GM12878 (cell line): Measurements from ENCODE around the gene C1orf35. TPM values are rescaled to one million over a fixed set of nuclear protein-coding genes. Genes with fewer than 3 reads are reported as not detected.

Source experiments
- ATAC-seq: fragments of 200-7000 bp; cut with Tn5 transposase; 3 replicates; pipeline ENCODE4 v1.9.1; 2020; ENCODE audit warnings: mild to moderate bottlenecking, moderate library complexity
- BruUV-seq: library from RNA; stranded (reverse); fragments of 400-500 nt; replicated peaks from 2 replicates; lab custom pipeline; 2021; lab: Mats Ljungman, UMichigan
- CTCF ChIA-PET: fragments of 300-600 bp; sonication (Branson Sonifier 250); formaldehyde crosslinking; extraction: SDS; loops from one replicate; lab custom pipeline; 2021; ENCODE audit warnings: inconsistent platforms; lab: Yijun Ruan, JAX
- POLR2A ChIA-PET: fragments of 350-600 bp; formaldehyde crosslinking; extraction: SDS; loops from one replicate; lab custom pipeline; 2021; ENCODE audit warnings: inconsistent platforms; lab: Charles Lee
- RAD21 ChIA-PET: fragments of 300-600 bp; sonication (Branson Sonifier 250); formaldehyde crosslinking; loops from one replicate; lab custom pipeline; 2023; ENCODE audit warnings: antibody characterized with exemption; ENCODE audit not compliant: unreplicated experiment; lab: Charles Lee
- SMC1A ChIA-PET: fragments of 300-600 bp; sonication (Branson Sonifier 250); formaldehyde crosslinking; loops from one replicate; lab custom pipeline; 2023; ENCODE audit not compliant: unreplicated experiment, uncharacterized antibody; lab: Charles Lee
- DNase-seq: peaks from one replicate; pipeline ENCODE4 v3.0.0-alpha.2; 2011; ENCODE audit warnings: low read depth, low spot score
- FAIRE-seq: peaks from 3 replicates; lab custom pipeline; 2011; peaks lifted over from hg19 to GRCh38; lab: Jason Lieb, UNC
- H2AFZ ChIP-seq: 2 replicates; pipeline ENCODE4 v1.6.0; 2011; ENCODE audit warnings: low read depth, low read length, control low read depth; ENCODE audit not compliant: control insufficient read depth
- H3K27ac ChIP-seq: 2 replicates; pipeline ENCODE4 v1.5.1; 2011; ENCODE audit warnings: control low read depth; ENCODE audit not compliant: control insufficient read depth, insufficient read depth
- H3K27me3 ChIP-seq, 2 experiments: replicated peaks in 1 of 2; 2 replicates each; pipeline versions ENCODE4 v1.6.0 to v1.6.1; 2011; ENCODE audit warnings: low read length in 1 of 2; ENCODE audit not compliant: control insufficient read depth in 2 of 2, insufficient read depth in 2 of 2
- H3K36me3 ChIP-seq, 2 experiments: 2 replicates each; pipeline ENCODE4 v1.5.1; 2011; ENCODE audit warnings: low read length in 1 of 2; ENCODE audit not compliant: control insufficient read depth in 2 of 2, insufficient read depth in 2 of 2
- H3K4me1 ChIP-seq: 2 replicates; pipeline ENCODE4 v1.6.1; 2011; ENCODE audit warnings: mild to moderate bottlenecking, low read length, moderate library complexity, mixed read lengths; ENCODE audit not compliant: control insufficient read depth, insufficient read depth
- H3K4me2 ChIP-seq: 2 replicates; pipeline ENCODE4 v1.6.0; 2011; ENCODE audit warnings: control low read depth; ENCODE audit not compliant: control insufficient read depth, insufficient read depth
- H3K4me3 ChIP-seq: fragments of 200-600 bp; sonication (generic); 2 replicates; pipeline ENCODE4 v1.5.1; 2016
- H3K79me2 ChIP-seq: 2 replicates; pipeline ENCODE4 v1.6.0; 2011; ENCODE audit warnings: low read length; ENCODE audit not compliant: control insufficient read depth, insufficient read depth
- H3K9ac ChIP-seq: 2 replicates; pipeline ENCODE4 v1.8.0; 2011; ENCODE audit warnings: low read length, control low read depth, mixed read lengths; ENCODE audit not compliant: control insufficient read depth, insufficient read depth
- H3K9me3 ChIP-seq: replicated peaks from 3 replicates; pipeline ENCODE4 v1.5.1; 2011; ENCODE audit warnings: mild to moderate bottlenecking, low read length; ENCODE audit not compliant: control insufficient read depth, insufficient read depth
- H4K20me1 ChIP-seq: 2 replicates; pipeline ENCODE4 v1.6.0; 2011; ENCODE audit not compliant: control insufficient read depth, insufficient read depth
- ATF3 ChIP-seq: IDR thresholded peaks from 2 replicates; pipeline ENCODE4 v1.6.1; 2011; ENCODE audit warnings: low read depth, mild to moderate bottlenecking, low read length, moderate library complexity, borderline replicate concordance; ENCODE audit errors: extremely low read depth
- BMI1 ChIP-seq: fragments of 450-650 bp; IDR thresholded peaks from 2 replicates; pipeline ENCODE4 v1.6.1; 2016; ENCODE audit warnings: mild to moderate bottlenecking, moderate library complexity, borderline replicate concordance
- CHD1 ChIP-seq: IDR thresholded peaks from 2 replicates; pipeline ENCODE4 v1.6.1; 2012; ENCODE audit warnings: low read depth, low read length, improper control_type of control experiment
- CREB1 ChIP-seq: IDR thresholded peaks from 2 replicates; pipeline ENCODE4 v1.6.1; 2012; ENCODE audit warnings: low read depth, mild to moderate bottlenecking, inconsistent platforms
- DPF2 ChIP-seq: fragments of 450-650 bp; IDR thresholded peaks from 2 replicates; pipeline ENCODE4 v1.6.1; 2017; ENCODE audit warnings: mild to moderate bottlenecking
- ELK1 ChIP-seq: IDR thresholded peaks from 2 replicates; pipeline ENCODE4 v1.6.1; 2012; ENCODE audit warnings: low read depth, low read length, improper control_type of control experiment
- HCFC1 ChIP-seq: fragments of 150-350 bp; IDR thresholded peaks from 2 replicates; pipeline ENCODE4 v1.6.1; 2014; ENCODE audit warnings: low read length
- LARP7 ChIP-seq: fragments of 450-650 bp; IDR thresholded peaks from 2 replicates; pipeline ENCODE4 v1.6.1; 2017; ENCODE audit warnings: mild to moderate bottlenecking
- MYC ChIP-seq: IDR thresholded peaks from 2 replicates; pipeline ENCODE4 v1.6.1; 2011; ENCODE audit warnings: mild to moderate bottlenecking, low read length, moderate library complexity, inconsistent platforms; ENCODE audit not compliant: insufficient read depth, insufficient replicate concordance, insufficient read length, severe bottlenecking
- NR2C1 ChIP-seq: fragments of 450-650 bp; IDR thresholded peaks from 2 replicates; pipeline ENCODE4 v1.6.1; 2017; ENCODE audit warnings: antibody characterized with exemption, mild to moderate bottlenecking, moderate library complexity
- RELA ChIP-seq: fragments of 450-650 bp; IDR thresholded peaks from 2 replicates; pipeline ENCODE4 v1.8.0; 2014; ENCODE audit warnings: borderline replicate concordance; ENCODE audit not compliant: partially characterized antibody
- RUNX3 ChIP-seq: IDR thresholded peaks from 2 replicates; pipeline ENCODE4 v1.6.1; 2012; ENCODE audit warnings: low read length, inconsistent platforms
- SMAD5 ChIP-seq: IDR thresholded peaks from 2 replicates; pipeline ENCODE4 v1.6.1; 2016; ENCODE audit warnings: antibody characterized with exemption, low read depth
- SREBF1 ChIP-seq: IDR thresholded peaks from 2 replicates; pipeline ENCODE4 v1.6.1; 2012; ENCODE audit warnings: mild to moderate bottlenecking, low read length
- ZBTB40 ChIP-seq: fragments of 450-650 bp; IDR thresholded peaks from 2 replicates; pipeline ENCODE4 v1.6.1; 2016; ENCODE audit warnings: mild to moderate bottlenecking, moderate library complexity, borderline replicate concordance
- ZNF384 ChIP-seq: IDR thresholded peaks from 2 replicates; pipeline ENCODE4 v1.6.1; 2012; ENCODE audit warnings: low read depth, mild to moderate bottlenecking, low read length, improper control_type of control experiment, borderline replicate concordance
- WGBS: methylation state at CpG from one replicate; pipeline ENCODE4 v1.1.6; 2016; ENCODE audit warnings: low lambda C conversion rate; ENCODE audit not compliant: insufficient replicate concordance, insufficient coverage; ENCODE audit errors: missing lambda C conversion rate; 5-methylcytosine and 5-hydroxymethylcytosine counted together
- in situ Hi-C: fragments of 300-500 bp; cut with MboI; formaldehyde crosslinking; loops from 9 replicates; pipeline ENCODE4 v1.14.3; 2018; ENCODE audit warnings: mixed read lengths
- intact Hi-C: fragments of 100-400 bp; cut with micrococcal nuclease; formaldehyde crosslinking; loops from one replicate; pipeline ENCODE4 v1.14.2; 2022; ENCODE audit not compliant: unreplicated experiment
- polyA plus RNA-seq, 11 experiments: library from polyadenylated mRNA; depleted of rRNA in 4 of 11; unstranded in 6 of 11; stranded (reverse) in 5 of 11; fragments of >200 nt; fragmentation: Nextera tagmentation in 4 of 11; fragmentation: Illumina TruSeq in 1 of 11; extraction: Ambion mirVana in 4 of 11; extraction: Trizol in 1 of 11; gene quantifications; 1 replicate in 1 of 11; 2 replicates in 10 of 11; pipeline versions ENCODE4 v1.2.1 to v1.2.3, GENCODE V29; 2011 to 2016; ENCODE audit warnings: inconsistent platforms in 2 of 11, missing spikeins in 2 of 11, low read depth in 1 of 11
- total RNA-seq, 4 experiments: library from RNA; depleted of rRNA in 3 of 4; stranded (reverse); fragments of >200 nt in 3 of 4; fragmentation: Illumina TruSeq in 1 of 4; extraction: Trizol in 1 of 4; gene quantifications; 2 replicates each; pipeline versions ENCODE4 v1.2.1 to v1.2.3, GENCODE V29; 2013 to 2021

C1orf35 gene
- total and polyA plus RNA-seq, 10 of the 15 experiments (the other 5 are each of a cell fraction or from before 2014, with no cell fraction given): 2.5 to 27.0 (median 10.6) TPM

GRCh38 chr1:228064741-228065542, 38.2 kb downstream of the C1orf35 start:
- no peaks in the 10 kb centered on the region for H3K36me3 ChIP-seq
- no peak overlapping the region for H3K4me3 ChIP-seq
- H3K9ac ChIP-seq: no peak overlapping the region
- in situ Hi-C loops (no loop called here), intact Hi-C loops (no loop called here)
- ChIA-PET RAD21 (no interaction called here), CTCF (no interaction called here), POLR2A (no interaction called here)
- H3K4me1 ChIP-seq: no peaks in the 10 kb centered on the region
- no peak overlapping the region for H2AFZ ChIP-seq
- no peak overlapping the region for H3K4me2 ChIP-seq
- no peaks in the 10 kb centered on the region; a peak in 2 of 4 replicates for H3K27me3 ChIP-seq
- FAIRE-seq (no peak), DNase-seq (no peak), ATAC-seq (no peak)
- no peaks in the 10 kb centered on the region for H4K20me1 ChIP-seq
- no TSS peak for BruUV-seq
- no peak for TF ChIP-seq RUNX3
- TF ChIP-seq DPF2: no peak
- TF ChIP-seq ELK1: no peak
- no peak for TF ChIP-seq CHD1
- TF ChIP-seq LARP7: no peak
- no peak for TF ChIP-seq HCFC1
- TF ChIP-seq BMI1: no peak
- no peak for TF ChIP-seq SMAD5
- TF ChIP-seq NR2C1: no peak
- no peak for TF ChIP-seq SREBF1
- TF ChIP-seq RELA: no peak
- no peak for TF ChIP-seq ATF3
- TF ChIP-seq CREB1: no peak
- no peak for TF ChIP-seq MYC
- TF ChIP-seq ZNF384: no peak
- no peak for TF ChIP-seq ZBTB40
- TF ChIP-seq, all 136 proteins: peak for 0
- WGBS: 28% methylated on average over 14 of the region's 15 CpGs
- no peaks in the 10 kb centered on the region for H3K9me3 ChIP-seq
- H3K27ac ChIP-seq: no peak overlapping the region
- H3K79me2 ChIP-seq: no peaks in the 10 kb centered on the region
- SMC1A ChIA-PET: no interaction called here
